HepG2 (cell line): ENCODE results near the gene PPP1R13B. TPM values are rescaled to one million over a fixed set of nuclear protein-coding genes. Genes with fewer than 3 reads are reported as not detected.

ENCODE experiments used
- ATAC-seq: fragments of 200-7000 bp; cut with Tn5 transposase; 3 replicates; pipeline ENCODE4 v1.9.1; 2020; ENCODE audit warnings: mild to moderate bottlenecking, moderate library complexity
- BruUV-seq: library from RNA; stranded (reverse); fragments of 400-500 nt; replicated peaks from 2 replicates; lab custom pipeline; 2021; lab: Mats Ljungman, UMichigan
- CTCF ChIA-PET: fragments of 300-600 bp; formaldehyde crosslinking; extraction: SDS; loops from one replicate; lab custom pipeline; 2021; ENCODE audit warnings: low total read pairs, inconsistent platforms, low intra/inter-chr PET ratio; lab: Yijun Ruan, JAX
- POLR2A ChIA-PET: fragments of 350-600 bp; sonication (Branson Sonifier 250); formaldehyde crosslinking; loops from one replicate; lab custom pipeline; 2020; ENCODE audit warnings: antibody characterized with exemption, inconsistent platforms; lab: Yijun Ruan, JAX
- DNase-seq: peaks from one replicate; pipeline ENCODE4 v3.0.0-alpha.2; 2015; ENCODE audit warnings: low spot score
- FAIRE-seq: peaks from 3 replicates; lab custom pipeline; 2011; peaks lifted over from hg19 to GRCh38; lab: Jason Lieb, UNC
- H2AFZ ChIP-seq: one replicate; pipeline ENCODE4 v1.6.1; 2011; ENCODE audit warnings: low read length, inconsistent platforms
- H3K27ac ChIP-seq: fragments of 300-600 bp; 3 replicates; pipeline ENCODE4 v1.8.0; 2011; ENCODE audit warnings: mixed run types, mild to moderate bottlenecking, mixed read lengths, low read length, inconsistent platforms; ENCODE audit not compliant: insufficient read depth; ENCODE audit errors: extremely low read length
- H3K27me3 ChIP-seq, 2 experiments: fragments of 200-600 bp in 1 of 2; 2 replicates in 1 of 2; 3 replicates in 1 of 2; pipeline versions ENCODE4 v1.6.0 to v1.8.0; 2011; ENCODE audit warnings: low read length in 2 of 2, mild to moderate bottlenecking in 2 of 2, moderate library complexity in 2 of 2, inconsistent platforms in 1 of 2; ENCODE audit not compliant: insufficient read depth in 2 of 2, control insufficient read depth in 1 of 2
- H3K36me3 ChIP-seq, 2 experiments: fragments of 200-600 bp in 1 of 2; replicated peaks in 1 of 2; 2 replicates in 1 of 2; 3 replicates in 1 of 2; pipeline versions ENCODE4 v1.5.1 to v1.8.0; 2011; ENCODE audit warnings: low read length in 2 of 2, inconsistent platforms in 1 of 2; ENCODE audit not compliant: insufficient read depth in 2 of 2, control insufficient read depth in 1 of 2
- H3K4me1 ChIP-seq: 2 replicates; pipeline ENCODE4 v1.5.1; 2012; ENCODE audit warnings: low read length, inconsistent platforms; ENCODE audit not compliant: insufficient read depth
- H3K4me2 ChIP-seq: 2 replicates; pipeline ENCODE4 v1.6.0; 2011; ENCODE audit warnings: low read depth, low read length, inconsistent platforms
- H3K4me3 ChIP-seq, 3 experiments: fragments of 200-600 bp in 1 of 3; sonication (generic), shearing (Covaris generic) in 1 of 3; replicated peaks in 1 of 3; 2 replicates each; pipeline ENCODE4 v1.5.1; 2011 to 2016; ENCODE audit warnings: low read length in 3 of 3, inconsistent platforms in 2 of 3, low read depth in 2 of 3, mild to moderate bottlenecking in 2 of 3, control low read depth in 1 of 3, mixed read lengths in 1 of 3; ENCODE audit not compliant: insufficient read depth in 1 of 3
- H3K79me2 ChIP-seq: one replicate; pipeline ENCODE4 v1.6.1; 2011; ENCODE audit warnings: low read length, inconsistent platforms; ENCODE audit not compliant: insufficient read depth
- H3K9ac ChIP-seq: 2 replicates; pipeline ENCODE4 v1.6.0; 2011; ENCODE audit warnings: mild to moderate bottlenecking, low read depth, low read length, inconsistent platforms; ENCODE audit not compliant: insufficient read depth
- H3K9me3 ChIP-seq: 2 replicates; pipeline ENCODE4 v1.5.1; 2012; ENCODE audit warnings: mild to moderate bottlenecking, low read length
- H4K20me1 ChIP-seq: 2 replicates; pipeline ENCODE4 v1.6.0; 2011; ENCODE audit warnings: inconsistent platforms, mild to moderate bottlenecking, low read length, moderate library complexity; ENCODE audit not compliant: insufficient read depth
- AGO2 ChIP-seq: fragments of 200-400 bp; formaldehyde crosslinking; optimal IDR thresholded peaks from 2 replicates; pipeline ENCODE3; 2017; ENCODE audit warnings: mild to moderate bottlenecking, low read depth, low read length, moderate library complexity
- BCL3 ChIP-seq: sonication (generic); formaldehyde crosslinking; IDR thresholded peaks from 2 replicates; pipeline ENCODE4 v1.5.1; 2020; ENCODE audit warnings: mild to moderate bottlenecking, missing genetic modification reagents, moderate library complexity
- TAF15 ChIP-seq: fragments of 200-400 bp; formaldehyde crosslinking; IDR thresholded peaks from one replicate; pipeline ENCODE4 v1.6.1; 2018; ENCODE audit warnings: mild to moderate bottlenecking, low read depth, low read length; ENCODE audit not compliant: poor library complexity, severe bottlenecking
- TMF1 ChIP-seq: sonication (generic); formaldehyde crosslinking; IDR thresholded peaks from 2 replicates; pipeline ENCODE4 v1.8.1; 2022; ENCODE audit warnings: low read depth, missing genetic modification reagents
- ZMYM3 ChIP-seq: sonication (generic); formaldehyde crosslinking; IDR thresholded peaks from 2 replicates; pipeline ENCODE4 v1.5.1; 2020; ENCODE audit warnings: mild to moderate bottlenecking, missing genetic modification reagents
- WGBS: methylation state at CpG from one replicate; pipeline ENCODE4 v1.1.6; 2017; ENCODE audit warnings: low lambda C conversion rate; 5-methylcytosine and 5-hydroxymethylcytosine counted together
- in situ Hi-C: cut with HindIII; loops from 2 replicates; pipeline ENCODE4 v1.10.0; 2017; ENCODE audit warnings: low pct_unique_long_range_greater_than_20kb; ENCODE audit not compliant: extremely low pct_ligation_motif_present
- intact Hi-C: fragments of 100-400 bp; cut with micrococcal nuclease; formaldehyde crosslinking; loops from one replicate; pipeline ENCODE4 v1.10.0; 2022; ENCODE audit not compliant: unreplicated experiment
- polyA plus RNA-seq, 8 experiments: library from polyadenylated mRNA; depleted of rRNA in 3 of 8; stranded (reverse) in 7 of 8; unstranded in 1 of 8; fragments of >200 nt; fragmentation: Illumina TruSeq in 4 of 8; extraction: Trizol in 4 of 8; gene quantifications; 2 replicates each; pipeline versions ENCODE4 v1.2.1 to v1.2.3, GENCODE V29; 2011 to 2016; ENCODE audit warnings: low read depth in 4 of 8, missing spikeins in 1 of 8, mixed read lengths in 1 of 8; ENCODE audit not compliant: insufficient read depth in 1 of 8
- total RNA-seq, 5 experiments: library from RNA; depleted of rRNA; stranded (reverse); fragments of >200 nt; fragmentation: Illumina TruSeq; extraction: Trizol; gene quantifications; 2 replicates each; pipeline ENCODE4 v1.2.3, GENCODE V29; 2016; ENCODE audit warnings: low read depth in 1 of 5

Gene PPP1R13B
- total and polyA plus RNA-seq, 2 of the 13 experiments (the other 11 are each of a cell fraction or from before 2014, with no cell fraction given): 4.6 to 9.4 TPM

- no peak for TF ChIP-seq TAF15
- no peak for TF ChIP-seq ZMYM3 (CRISPR knock-in tag)
- TF ChIP-seq, all 625 proteins: peak for 4
Observed at GRCh38 chr14:103703433-103704385, 143.7 kb downstream of the PPP1R13B start (continued).

GRCh38 chr14:103702497-103703432 lies 144.6 kb downstream of the PPP1R13B start:
- H3K27ac ChIP-seq: no peak overlapping the region
- intact Hi-C loops: no loop called here
- ChIA-PET CTCF (no interaction called here), POLR2A (no interaction called here)
- no peaks in the 10 kb centered on the region for H3K9me3 ChIP-seq
- WGBS: 96% methylated on average over 15 of the region's 29 CpGs
- no TSS peak for BruUV-seq
- no peaks in the 10 kb centered on the region for H4K20me1 ChIP-seq
- no peak for ATAC-seq
- no peaks in the 10 kb centered on the region for H3K79me2 ChIP-seq
- H3K36me3 ChIP-seq: peaks cover 8 to 39% of the 10 kb centered on the region in 2 experiments; a peak in 3 of 5 replicates
- peaks cover 11% of the 10 kb centered on the region for H3K4me1 ChIP-seq
- no peak for FAIRE-seq
- H3K9ac ChIP-seq: no peak overlapping the region
- H3K4me3 ChIP-seq: no peak overlapping the region
- no peak overlapping the region for H3K4me2 ChIP-seq
- in situ Hi-C loops: no loop called here
- no peak for DNase-seq
- H2AFZ ChIP-seq: no peak overlapping the region
- H3K27me3 ChIP-seq: no peaks in the 10 kb centered on the region
- TF ChIP-seq AGO2 (peak; percentile 64), BCL3 (CRISPR knock-in tag) (no peak), TMF1 (CRISPR knock-in tag) (no peak)
